ENCODE measurements around the gene PLEKHA5. TPM values are rescaled to one million over a fixed set of nuclear protein-coding genes. Genes with fewer than 3 reads are reported as not detected.

Gene PLEKHA5
- total RNA-seq, 1 donor from 2014 or later = 60.8 TPM

DNA sequence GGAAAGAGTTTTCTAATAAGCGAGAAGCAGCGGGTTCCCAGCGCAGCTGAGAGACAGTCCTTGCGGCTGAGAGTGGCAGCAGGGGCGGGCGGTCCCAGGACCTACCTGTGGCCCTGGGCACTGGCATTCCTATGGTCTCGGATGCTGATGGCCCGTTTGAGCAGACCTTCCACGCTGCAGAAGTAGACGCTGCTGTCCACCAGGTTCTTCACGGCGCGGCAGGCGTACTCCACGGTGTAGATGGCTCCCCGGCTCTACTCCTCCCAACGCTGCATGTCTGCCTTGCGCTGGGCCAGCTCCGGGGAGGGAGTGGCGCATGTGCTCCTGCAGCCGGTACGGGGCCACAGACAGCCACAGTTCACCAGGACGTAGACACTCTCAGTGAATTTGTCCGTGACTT is 21.8 kb upstream of the PLEKHA5 start:
- H3K4me1 ChIP-seq = no peaks in the 10 kb centered on the region

DNA sequence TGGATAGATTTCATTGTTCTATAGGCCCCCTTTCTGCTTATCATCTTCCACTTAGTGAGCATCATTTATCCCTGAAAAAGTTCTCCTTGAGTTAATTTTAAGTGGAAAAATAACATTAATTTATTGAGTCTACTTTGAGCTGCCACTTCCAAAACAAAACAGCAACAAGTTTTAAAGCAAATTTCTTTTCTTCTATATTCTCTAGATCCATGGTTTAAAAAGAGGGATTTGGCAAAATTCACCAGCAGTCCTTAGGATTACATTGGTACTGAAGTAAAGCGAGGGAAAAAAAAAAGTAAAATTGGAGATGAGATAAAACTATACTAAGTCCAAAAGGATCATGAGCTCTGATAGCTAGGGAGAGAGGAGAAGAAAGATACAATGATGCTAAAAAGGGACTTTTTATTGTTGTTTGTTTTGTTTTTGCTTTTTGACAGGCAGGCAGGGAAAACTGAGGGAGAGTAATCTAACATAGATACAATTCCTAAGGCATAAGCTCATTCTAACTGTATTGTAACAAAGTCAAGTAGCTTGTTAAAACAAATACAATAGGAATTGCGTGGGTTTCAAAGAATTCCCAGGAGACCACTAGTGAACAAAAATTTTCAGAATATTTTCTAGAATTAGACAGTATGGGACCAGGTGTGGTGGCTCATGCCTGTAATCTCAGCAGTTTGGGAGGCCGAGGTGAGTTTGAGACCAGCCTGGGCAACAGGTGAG is 19.2 kb upstream of the PLEKHA5 start:
- DNase-seq = no peak
- H3K27ac ChIP-seq (replicated peaks) = no peak overlapping the region
- TF ChIP-seq, protein P1, sequence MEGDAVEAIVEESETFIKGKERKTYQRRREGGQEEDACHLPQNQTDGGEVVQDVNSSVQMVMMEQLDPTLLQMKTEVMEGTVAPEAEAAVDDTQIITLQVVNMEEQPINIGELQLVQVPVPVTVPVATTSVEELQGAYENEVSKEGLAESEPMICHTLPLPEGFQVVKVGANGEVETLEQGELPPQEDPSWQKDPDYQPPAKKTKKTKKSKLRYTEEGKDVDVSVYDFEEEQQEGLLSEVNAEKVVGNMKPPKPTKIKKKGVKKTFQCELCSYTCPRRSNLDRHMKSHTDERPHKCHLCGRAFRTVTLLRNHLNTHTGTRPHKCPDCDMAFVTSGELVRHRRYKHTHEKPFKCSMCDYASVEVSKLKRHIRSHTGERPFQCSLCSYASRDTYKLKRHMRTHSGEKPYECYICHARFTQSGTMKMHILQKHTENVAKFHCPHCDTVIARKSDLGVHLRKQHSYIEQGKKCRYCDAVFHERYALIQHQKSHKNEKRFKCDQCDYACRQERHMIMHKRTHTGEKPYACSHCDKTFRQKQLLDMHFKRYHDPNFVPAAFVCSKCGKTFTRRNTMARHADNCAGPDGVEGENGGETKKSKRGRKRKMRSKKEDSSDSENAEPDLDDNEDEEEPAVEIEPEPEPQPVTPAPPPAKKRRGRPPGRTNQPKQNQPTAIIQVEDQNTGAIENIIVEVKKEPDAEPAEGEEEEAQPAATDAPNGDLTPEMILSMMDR (IDR thresholded peaks at IDR 0.05; ENCODE audit: borderline replicate concordance) = no peak
- H3K4me3 ChIP-seq = no peak overlapping the region
- no peaks in the 10 kb centered on the region for H3K9me3 ChIP-seq (replicated peaks)
- H3K27me3 ChIP-seq (ENCODE audit: low read depth) = no peaks in the 10 kb centered on the region
- H3K4me1 ChIP-seq = no peaks in the 10 kb centered on the region
- no peaks in the 10 kb centered on the region for H3K36me3 ChIP-seq
- intact Hi-C loops (cut with micrococcal nuclease) = no loop called here

More for the DNA sequence above, 21.8 kb upstream of the PLEKHA5 start:
- Histone ChIP-seq H3K27ac (replicated peaks) (no peak overlapping the region), H3K36me3 (no peaks in the 10 kb centered on the region), H3K9me3 (replicated peaks) (no peaks in the 10 kb centered on the region), H3K27me3 (ENCODE audit: low read depth) (no peaks in the 10 kb centered on the region), H3K4me3 (no peak overlapping the region)
- intact Hi-C loops (cut with micrococcal nuclease) = no loop called here
- DNase-seq = no peak
- TF ChIP-seq, protein P1 (IDR thresholded peaks at IDR 0.05; ENCODE audit: borderline replicate concordance) = no peak

DNA sequence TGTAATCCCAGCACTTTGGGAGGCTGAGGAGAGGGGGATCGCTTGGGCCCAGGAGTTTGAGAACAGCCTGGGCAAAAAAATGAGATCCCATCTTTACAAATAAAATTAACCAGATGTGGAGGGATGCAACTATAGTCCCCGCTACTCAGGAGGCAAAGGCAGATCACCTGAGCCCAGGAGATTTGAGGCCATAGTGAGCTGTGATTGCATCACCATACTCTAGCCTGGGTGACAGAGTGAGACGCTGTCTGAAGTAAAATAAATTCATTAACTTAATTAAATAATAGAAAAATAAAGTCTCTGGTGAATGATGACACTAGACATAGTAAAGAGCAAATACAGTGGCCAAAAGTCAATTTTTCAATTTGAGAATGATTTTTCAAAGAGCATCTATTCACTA is 16.1 kb upstream of the PLEKHA5 start:
- H3K36me3 ChIP-seq = no peaks in the 10 kb centered on the region
- no peak overlapping the region for H3K27ac ChIP-seq (replicated peaks)
- H3K27me3 ChIP-seq (ENCODE audit: low read depth) = no peaks in the 10 kb centered on the region
- H3K4me3 ChIP-seq = no peak overlapping the region
- no peaks in the 10 kb centered on the region for H3K9me3 ChIP-seq (replicated peaks)
- TF ChIP-seq, protein P1 (IDR thresholded peaks at IDR 0.05; ENCODE audit: borderline replicate concordance) = no peak
- H3K4me1 ChIP-seq = no peaks in the 10 kb centered on the region
- DNase-seq = no peak
- intact Hi-C loops (cut with micrococcal nuclease) = no loop called here

DNA sequence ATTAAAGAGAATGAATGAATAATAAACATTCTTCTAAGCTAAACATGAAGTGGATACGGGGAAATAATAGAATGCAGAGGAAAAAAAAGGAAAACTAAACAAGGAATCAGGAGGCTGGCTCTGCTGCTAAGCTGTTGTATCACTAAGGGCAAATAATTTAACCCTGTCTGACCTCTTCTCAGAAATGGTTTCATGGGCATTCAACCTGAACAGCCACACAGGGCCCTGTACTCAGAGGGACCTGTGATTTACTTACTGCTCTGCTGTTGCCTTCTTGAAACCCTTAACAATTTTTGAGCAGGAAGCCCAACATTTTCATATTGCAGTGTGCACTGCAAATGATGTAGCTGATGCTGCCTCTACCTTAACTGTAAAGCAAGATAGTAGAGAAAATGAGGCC is 14.2 kb upstream of the PLEKHA5 start:
- H3K27me3 ChIP-seq (ENCODE audit: low read depth) = no peaks in the 10 kb centered on the region
- H3K27ac ChIP-seq (replicated peaks) = no peak overlapping the region
- no peaks in the 10 kb centered on the region for H3K9me3 ChIP-seq (replicated peaks)
- TF ChIP-seq, protein P1 (IDR thresholded peaks at IDR 0.05; ENCODE audit: borderline replicate concordance) = no peak
- no peaks in the 10 kb centered on the region for H3K4me1 ChIP-seq
- intact Hi-C loops (cut with micrococcal nuclease) = no loop called here
- H3K4me3 ChIP-seq = no peak overlapping the region
- DNase-seq = no peak
- no peaks in the 10 kb centered on the region for H3K36me3 ChIP-seq

DNA sequence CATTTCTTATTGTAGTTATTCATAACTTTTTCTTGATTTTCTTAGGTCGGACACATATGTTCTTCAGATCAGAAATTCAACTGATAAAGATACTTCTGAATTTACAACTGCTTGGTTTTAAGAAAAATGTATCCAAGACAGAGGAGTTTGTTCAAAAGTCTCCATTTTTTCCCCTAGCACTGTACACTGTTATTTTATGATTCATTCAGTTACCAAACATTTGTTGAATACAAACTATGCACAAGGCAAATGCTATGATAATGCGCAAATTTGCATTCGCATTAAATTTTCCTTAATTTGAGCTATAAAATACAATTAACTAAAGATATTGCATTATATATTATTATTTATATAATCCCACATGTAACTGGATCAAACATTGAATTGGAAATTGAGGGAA is 10.1 kb upstream of the PLEKHA5 start:
- no peaks in the 10 kb centered on the region for H3K36me3 ChIP-seq
- H3K27ac ChIP-seq (replicated peaks) = no peak overlapping the region
- no peaks in the 10 kb centered on the region for H3K9me3 ChIP-seq (replicated peaks)
- intact Hi-C loops (cut with micrococcal nuclease) = no loop called here
- TF ChIP-seq, protein P1 (IDR thresholded peaks at IDR 0.05; ENCODE audit: borderline replicate concordance) = no peak
- H3K27me3 ChIP-seq (ENCODE audit: low read depth) = no peaks in the 10 kb centered on the region
- no peak for DNase-seq
- no peak overlapping the region for H3K4me3 ChIP-seq
- H3K4me1 ChIP-seq = no peaks in the 10 kb centered on the region
